Stomach (tissue), 9 donors: ENCODE data around the gene PDE4D. TPM values are rescaled to one million over a fixed set of nuclear protein-coding genes. Genes with fewer than 3 reads are reported as not detected.
"Not testable (repeated sequence)": the region's sequence is repeated elsewhere in the genome, so short reads cannot be mapped to it uniquely, and the experiment has no call there.

Experiments used
- DNase-seq, 2 donors: peaks; one replicate each; pipeline versions ENCODE4 v3.0.0 to v3.0.0-alpha.2; 2013 to 2019
- H3K27ac ChIP-seq, 5 donors: fragments of 200-600 bp in 4 of 5; sonication (generic) in 4 of 5; one replicate each; pipeline ENCODE4 v1.5.1; 2013 to 2019; ENCODE audit warnings: mild to moderate bottlenecking in 1 of 5, moderate library complexity in 1 of 5
- H3K27me3 ChIP-seq, 3 donors: fragments of 200-600 bp; sonication (generic); one replicate each; pipeline ENCODE4 v1.5.1; 2017 to 2019; ENCODE audit warnings: mixed run types in 1 of 3
- H3K36me3 ChIP-seq, 4 donors: fragments of 200-600 bp; sonication (generic); 1 replicate in 3 of 4; 2 replicates in 1 of 4; pipeline ENCODE4 v1.5.1; 2016 to 2019
- H3K4me1 ChIP-seq, 4 donors: fragments of 200-600 bp; sonication (generic); one replicate each; pipeline ENCODE4 v1.5.1; 2016 to 2019
- H3K4me3 ChIP-seq, 4 donors: fragments of 200-600 bp; sonication (generic) in 3 of 4; one replicate each; pipeline ENCODE4 v1.5.1; 2016 to 2019; ENCODE audit warnings: mild to moderate bottlenecking in 1 of 4
- H3K9me3 ChIP-seq, 4 donors: fragments of 200-600 bp; sonication (generic); one replicate each; pipeline ENCODE4 v1.5.1; 2016 to 2019
- CTCF ChIP-seq, 7 experiments: fragments of 450-650 bp in 4 of 7; fragments of 200-600 bp in 3 of 7; sonication (generic) in 3 of 7; IDR thresholded peaks; one replicate each; pipeline ENCODE4 v1.5.1; 2016 to 2019; ENCODE audit warnings: antibody characterized with exemption in 7 of 7, control low read depth in 2 of 7, mild to moderate bottlenecking in 1 of 7
- EP300 ChIP-seq: sonication (generic); formaldehyde crosslinking; IDR thresholded peaks from one replicate; pipeline ENCODE4 v1.6.1; 2017; ENCODE audit warnings: antibody characterized with exemption
- POLR2A ChIP-seq, 4 donors: fragments of 450-650 bp; IDR thresholded peaks; one replicate each; pipeline ENCODE4 v1.6.1; 2016; ENCODE audit warnings: antibody characterized with exemption in 4 of 4, control low read depth in 2 of 4, mild to moderate bottlenecking in 1 of 4, moderate library complexity in 1 of 4
- POLR2AphosphoS5 ChIP-seq, 3 donors: sonication (generic); formaldehyde crosslinking; IDR thresholded peaks; one replicate each; pipeline ENCODE4 v1.6.1; 2016; ENCODE audit warnings: antibody characterized with exemption in 3 of 3
- WGBS, 5 donors: extraction: QIAGEN DNeasy Blood & Tissue Kit in 3 of 5; methylation state at CpG; one replicate each; pipeline versions ENCODE4 v1.1.5 to v1.1.7; 2013 to 2018; 5-methylcytosine and 5-hydroxymethylcytosine counted together
- intact Hi-C: fragments of 100-400 bp; cut with DNase I; formaldehyde crosslinking; loops from one replicate; pipeline ENCODE4 v1.15.1; 2023; ENCODE audit warnings: low total_unique reads
- polyA plus RNA-seq, 3 donors: library from polyadenylated mRNA; stranded (reverse); fragments of 200-250 nt; gene quantifications; one replicate each; pipeline ENCODE4 v1.2.3, GENCODE V29; 2013
- total RNA-seq, 5 donors: library from RNA; depleted of rRNA; stranded (reverse); fragments of >200 nt; gene quantifications; one replicate each; pipeline versions ENCODE4 v1.1.0 to v1.2.3, GENCODE V29; 2014 to 2016
- donor health status: healthy with polysubstance abuse.
- donor health status: Bipolar disorder and iron deficiency.
- donor health status: healthy.

PDE4D gene
- total and polyA plus RNA-seq, 8 donors, result 3.1 to 147 (median 97.3) TPM

- TF ChIP-seq EP300, result no peak
- TF ChIP-seq POLR2AphosphoS5 (IDR thresholded peaks at IDR 0.05), result no peak
- no peak for TF ChIP-seq POLR2A (IDR thresholded peaks at IDR 0.05)
- Histone ChIP-seq H3K27me3 (no peaks in the 10 kb centered on the region), H3K4me1 (peaks cover 6 to 34% (median 11%) of the 10 kb centered on the region in 4 donors), H3K4me3 (no peak overlapping the region), H3K9me3 (no peaks in the 10 kb centered on the region), H3K27ac (no peak overlapping the region), H3K36me3 (no peaks in the 10 kb centered on the region)
- intact Hi-C loops, result no loop called here
- DNase-seq, result no peak
- 45 to 71% (median 61%) methylated on average over 3 of the region's 3 CpGs for WGBS, 5 donors
Measured at GRCh38 chr5:59062986-59063683, 830.4 kb downstream of the PDE4D start.

GRCh38 chr5:59061377-59061776, 832.1 kb downstream of the PDE4D start:
- H3K27me3 ChIP-seq, result no peaks in the 10 kb centered on the region
- no peak for TF ChIP-seq POLR2A (IDR thresholded peaks at IDR 0.05)
- no peak for TF ChIP-seq CTCF (IDR thresholded peaks at IDR 0.05)
- no peak for TF ChIP-seq EP300
- no peak for TF ChIP-seq POLR2AphosphoS5 (IDR thresholded peaks at IDR 0.05)
- intact Hi-C loops, result no loop called here
- DNase-seq, result no peak
- H3K27ac ChIP-seq, result no peak overlapping the region
- no peaks in the 10 kb centered on the region for H3K9me3 ChIP-seq
- WGBS, 5 donors, result 53 to 58% (median 55%) methylated on average over 5 of the region's 5 CpGs
- H3K4me1 ChIP-seq, result peaks cover 6 to 34% (median 11%) of the 10 kb centered on the region in 4 donors
- peaks cover 0 to 6% (median 0%) of the 10 kb centered on the region in 4 donors for H3K36me3 ChIP-seq
- H3K4me3 ChIP-seq, result no peak overlapping the region

GRCh38 chr5:59058969-59059687, 834.4 kb downstream of the PDE4D start:
- Histone ChIP-seq H3K27me3 (no peaks in the 10 kb centered on the region), H3K27ac (no peak overlapping the region), H3K9me3 (no peaks in the 10 kb centered on the region), H3K4me1 (peaks cover 5 to 23% (median 8%) of the 10 kb centered on the region in 4 donors), H3K36me3 (peaks cover 0 to 6% (median 0%) of the 10 kb centered on the region in 4 donors), H3K4me3 (no peak overlapping the region)
- no peak for TF ChIP-seq EP300
- no peak for TF ChIP-seq POLR2AphosphoS5 (IDR thresholded peaks at IDR 0.05)
- no peak for DNase-seq
- WGBS, 5 donors, result 67 to 94% (median 75%) methylated on average over 5 of the region's 5 CpGs
- intact Hi-C loops, result no loop called here

GRCh38 chr5:59058237-59058636, 835.3 kb downstream of the PDE4D start:
- 62 to 94% (median 86%) methylated on average over 1 of the region's 1 CpG for WGBS, 5 donors
- TF ChIP-seq CTCF (IDR thresholded peaks at IDR 0.05), result no peak
- TF ChIP-seq POLR2A (IDR thresholded peaks at IDR 0.05), result no peak
- TF ChIP-seq POLR2AphosphoS5 (IDR thresholded peaks at IDR 0.05), result no peak
- no peak for TF ChIP-seq EP300
- Histone ChIP-seq H3K9me3 (no peaks in the 10 kb centered on the region), H3K4me1 (peaks cover 0 to 14% (median 3%) of the 10 kb centered on the region in 4 donors), H3K4me3 (no peak overlapping the region), H3K36me3 (peaks cover 0 to 6% (median 0%) of the 10 kb centered on the region in 4 donors), H3K27ac (no peak overlapping the region), H3K27me3 (no peaks in the 10 kb centered on the region)
- DNase-seq, result no peak
- intact Hi-C loops, result no loop called here

GRCh38 chr5:59056599-59056998, 836.9 kb downstream of the PDE4D start:
- DNase-seq, H3K4me3 ChIP-seq, H3K4me1 ChIP-seq, H3K36me3 ChIP-seq, H3K27ac ChIP-seq, H3K27me3 ChIP-seq, intact Hi-C loops, H3K9me3 ChIP-seq: not testable (repeated sequence)
- whole genome bisulfite sequencing, 5 donors, result 92 to 96% (median 95%) methylated on average over 3 of the region's 3 CpGs
